SU-DHL-6 (cell line): ENCODE data around the gene DSTN.

Experiments used
- CTCF ChIP-seq: fragments of 200-600 bp; sonication (generic); IDR thresholded peaks from one replicate; pipeline ENCODE4 v1.5.1; 2017; ENCODE audit warnings: antibody characterized with exemption, mild to moderate bottlenecking, low read length, moderate library complexity; ENCODE audit not compliant: insufficient read depth, poor library complexity, severe bottlenecking
- EZH2phosphoT487 ChIP-seq: fragments of 200-600 bp; sonication (generic), shearing (Covaris generic); conservative IDR thresholded peaks from 2 replicates; pipeline ENCODE4 v1.6.1; 2018; ENCODE audit warnings: mild to moderate bottlenecking, antibody characterized with exemption, low read length, moderate library complexity, mixed read lengths

- TF ChIP-seq CTCF, result no peak
- no peak for TF ChIP-seq EZH2phosphoT487
Measured at GRCh38 chr20:17651760-17652388, 82.0 kb downstream of the DSTN start.
